ENCODE results near the gene FBXL22.

- no peak for TF ChIP-seq CTCF (tag by site-specific recombination; IDR thresholded peaks at IDR 0.05)
- no peak for TF ChIP-seq PRDM1 (tag by site-specific recombination; IDR thresholded peaks at IDR 0.05)
- no peak for TF ChIP-seq SP2 (tag by site-specific recombination; IDR thresholded peaks at IDR 0.05)
- no peak for TF ChIP-seq ZNF138 (tag by site-specific recombination; IDR thresholded peaks at IDR 0.05; ENCODE audit: borderline replicate concordance)
- TF ChIP-seq ZNF26 (tag by site-specific recombination; IDR thresholded peaks at IDR 0.05): no peak
- TF ChIP-seq ZNF777 (tag by site-specific recombination; IDR thresholded peaks at IDR 0.05; ENCODE audit: borderline replicate concordance): no peak
- TF ChIP-seq HOXA7 (CRISPR knock-in tag; IDR thresholded peaks at IDR 0.05; ENCODE audit: borderline replicate concordance): no peak
- TF ChIP-seq ZBTB49 (tag by site-specific recombination; IDR thresholded peaks at IDR 0.05; ENCODE audit: low read depth): no peak
- no peak for TF ChIP-seq KLF8 (tag by site-specific recombination; IDR thresholded peaks at IDR 0.05)
- TF ChIP-seq OVOL3 (tag by site-specific recombination; IDR thresholded peaks at IDR 0.05): no peak
- TF ChIP-seq ZNF677 (tag by site-specific recombination; IDR thresholded peaks at IDR 0.05): no peak
Measured at GRCh38 chr15:63606308-63606707, 9.1 kb downstream of the FBXL22 start.
